SK-MEL-5 (cell line): Measurements from ENCODE around the gene SFT2D1. TPM values are rescaled to one million over a fixed set of nuclear protein-coding genes. Genes with fewer than 3 reads are reported as not detected.
A peak's percentile ranks its signal among the peaks of the same experiment; 100 is the strongest.

Experiments used
- DNase-seq: peaks from one replicate; pipeline ENCODE4 v3.0.0-alpha.2; 2016; ENCODE audit warnings: low read depth, low spot score
- in situ Hi-C: cut with HindIII; loops from 2 replicates; pipeline ENCODE4 v1.10.0; 2016; ENCODE audit warnings: low sequenced_read_pairs, high pct_unique_total_duplicates, low pct_unique_long_range_greater_than_20kb
- total RNA-seq: library from RNA; depleted of rRNA; stranded (reverse); fragments of >200 nt; shearing (Covaris generic); gene quantifications from 2 replicates; pipeline ENCODE4 v1.2.3, GENCODE V29; 2014

SFT2D1 gene
- total RNA-seq, 1 experiment from 2014 or later: 46.3 TPM

- in situ Hi-C loops: no loop called here
- no peak for DNase-seq
Measured at GRCh38 chr6:166344240-166344639, 1.9 kb upstream of the SFT2D1 start.

GRCh38 chr6:166343150-166343487 lies 774 bp upstream of the SFT2D1 start:
- no peak for DNase-seq
- in situ Hi-C loops: no loop called here

- in situ Hi-C loops: no loop called here
- no peak for DNase-seq
Measured at GRCh38 chr6:166341977-166342348, 382 bp downstream of the SFT2D1 start.

GRCh38 chr6:166341464-166341863 lies 881 bp downstream of the SFT2D1 start:
- in situ Hi-C loops: no loop called here
- DNase-seq: no peak

- in situ Hi-C loops: no loop called here
Measured at GRCh38 chr6:166338854-166339253, 3.5 kb downstream of the SFT2D1 start.

GRCh38 chr6:166336847-166337246 lies 5.5 kb downstream of the SFT2D1 start:
- DNase-seq: no peak
- in situ Hi-C loops: no loop called here

More at GRCh38 chr6:166338854-166339253, 3.5 kb downstream of the SFT2D1 start:
- no peak for DNase-seq

GRCh38 chr6:166335378-166336302 lies 6.7 kb downstream of the SFT2D1 start:
- in situ Hi-C loops: no loop called here
- DNase-seq: no peak

GRCh38 chr6:166334878-166335277 lies 7.5 kb downstream of the SFT2D1 start:
- no peak for DNase-seq
- in situ Hi-C loops: no loop called here

GRCh38 chr6:166333172-166333995 lies 9.0 kb downstream of the SFT2D1 start:
- DNase-seq: no peak
- in situ Hi-C loops: no loop called here

- no peak for DNase-seq
- in situ Hi-C loops: no loop called here
Measured at GRCh38 chr6:166331503-166332415, 10.6 kb downstream of the SFT2D1 start.

GRCh38 chr6:166330612-166331011 lies 11.7 kb downstream of the SFT2D1 start:
- in situ Hi-C loops: no loop called here
- DNase-seq: peak; percentile 31

- in situ Hi-C loops: no loop called here
- DNase-seq: no peak
Measured at GRCh38 chr6:166325383-166326042, 16.8 kb downstream of the SFT2D1 start.

- no peak for DNase-seq
- in situ Hi-C loops: no loop called here
Measured at GRCh38 chr6:166323395-166323794, 18.9 kb downstream of the SFT2D1 start.

GRCh38 chr6:166318649-166319600 lies 23.4 kb downstream of the SFT2D1 start:
- peak; percentile 17 for DNase-seq
- in situ Hi-C loops: no loop called here

GRCh38 chr6:166318227-166318626 lies 24.1 kb downstream of the SFT2D1 start:
- in situ Hi-C loops: no loop called here
- DNase-seq: no peak
